ENCODE data around the gene ID2. TPM values are rescaled to one million over a fixed set of nuclear protein-coding genes. Genes with fewer than 3 reads are reported as not detected.

The ID2 gene
- total and polyA plus RNA-seq, 2 of the 13 experiments (the other 11 are each of a cell fraction or from before 2014, with no cell fraction given): 214 to 719 TPM

DNA sequence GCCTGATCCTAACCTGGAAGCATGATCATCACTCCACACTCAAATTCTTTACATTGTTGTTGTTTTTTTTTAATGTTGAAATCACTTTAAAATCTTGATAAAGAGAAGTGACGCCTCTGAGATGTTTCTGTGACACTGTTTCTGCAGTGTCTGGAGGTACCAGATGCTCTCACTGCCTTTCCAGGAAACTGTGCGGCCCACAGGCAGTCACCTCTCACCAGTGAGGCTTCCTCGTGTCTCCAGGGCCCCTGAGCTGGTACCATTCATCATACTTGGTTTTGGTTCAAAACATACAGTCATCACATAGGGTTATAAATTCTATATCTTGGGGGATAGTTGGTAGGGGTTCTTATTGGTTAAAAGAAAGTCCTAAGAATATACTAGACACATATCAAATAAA is 10.1 kb upstream of the ID2 start (continued):
- no peak for TF ChIP-seq ZNF737 (CRISPR knock-in tag; IDR thresholded peaks at IDR 0.05; ENCODE audit: borderline replicate concordance)
- TF ChIP-seq, protein P1, sequence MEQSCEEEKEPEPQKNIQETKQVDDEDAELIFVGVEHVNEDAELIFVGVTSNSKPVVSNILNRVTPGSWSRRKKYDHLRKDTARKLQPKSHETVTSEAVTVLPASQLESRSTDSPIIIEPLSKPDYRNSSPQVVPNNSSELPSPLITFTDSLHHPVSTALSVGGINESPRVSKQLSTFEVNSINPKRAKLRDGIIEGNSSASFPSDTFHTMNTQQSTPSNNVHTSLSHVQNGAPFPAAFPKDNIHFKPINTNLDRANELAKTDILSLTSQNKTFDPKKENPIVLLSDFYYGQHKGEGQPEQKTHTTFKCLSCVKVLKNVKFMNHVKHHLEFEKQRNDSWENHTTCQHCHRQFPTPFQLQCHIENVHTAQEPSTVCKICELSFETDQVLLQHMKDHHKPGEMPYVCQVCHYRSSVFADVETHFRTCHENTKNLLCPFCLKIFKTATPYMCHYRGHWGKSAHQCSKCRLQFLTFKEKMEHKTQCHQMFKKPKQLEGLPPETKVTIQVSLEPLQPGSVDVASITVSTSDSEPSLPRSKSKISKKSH (CRISPR knock-in tag; IDR thresholded peaks at IDR 0.05; ENCODE audit: borderline replicate concordance): no peak
- TF ChIP-seq ZMYM3 (CRISPR knock-in tag; IDR thresholded peaks at IDR 0.05): no peak

DNA sequence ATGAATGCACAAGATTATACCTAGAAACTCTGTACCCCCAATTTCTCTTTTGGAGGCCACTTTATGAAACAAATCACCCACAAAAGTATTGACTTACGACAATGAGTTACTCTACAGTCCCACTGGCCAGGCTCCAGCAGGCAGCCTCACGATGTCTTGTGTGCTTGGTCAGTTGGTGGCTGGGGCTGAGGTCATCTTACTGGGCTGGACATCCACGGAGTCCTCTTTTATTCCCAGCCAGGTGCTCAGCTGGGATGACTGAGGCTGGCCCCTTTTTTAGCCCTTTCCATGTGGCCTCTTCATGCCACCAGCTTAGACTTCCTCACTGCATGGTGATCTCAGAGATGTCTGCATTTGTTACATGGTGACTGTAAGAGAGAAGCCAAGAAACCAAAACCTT is 8.9 kb upstream of the ID2 start:
- H2AFZ ChIP-seq (ENCODE audit: low read length): no peak overlapping the region
- no peaks in the 10 kb centered on the region for H3K36me3 ChIP-seq (replicated peaks in 1 of 2; ENCODE audit: control insufficient read depth in 1 of 2, insufficient read depth in 2 of 2, low read length in 2 of 2)
- in situ Hi-C loops (cut with HindIII; ENCODE audit: extremely low pct_ligation_motif_present, low pct_unique_long_range_greater_than_20kb) (no loop called here), intact Hi-C loops (cut with micrococcal nuclease; ENCODE audit: unreplicated experiment) (no loop called here)
- no peak for FAIRE-seq
- H3K79me2 ChIP-seq (ENCODE audit: insufficient read depth, low read length): no peaks in the 10 kb centered on the region
- no peak overlapping the region for H3K4me2 ChIP-seq (ENCODE audit: low read depth, low read length)
- no peaks in the 10 kb centered on the region for H3K27me3 ChIP-seq (ENCODE audit: control insufficient read depth in 1 of 2, insufficient read depth in 2 of 2, low read length in 2 of 2)
- no peak for DNase-seq (ENCODE audit: low spot score)
- CTCF ChIA-PET (ENCODE audit: low intra/inter-chr PET ratio, low total read pairs): no interaction called here
- no peak for ATAC-seq
- H3K27ac ChIP-seq (ENCODE audit: extremely low read length, insufficient read depth, low read length): no peak overlapping the region
- BruUV-seq (replicated peaks): no TSS peak
- H3K4me3 ChIP-seq (replicated peaks in 1 of 3; ENCODE audit: insufficient read depth in 1 of 3, low read depth in 2 of 3, low read length in 3 of 3): no peak overlapping the region
- 52% methylated on average over 3 of the region's 3 CpGs for WGBS (ENCODE audit: low lambda C conversion rate)
- peaks cover 44% of the 10 kb centered on the region for H3K4me1 ChIP-seq (ENCODE audit: insufficient read depth, low read length)
- no peaks in the 10 kb centered on the region for H4K20me1 ChIP-seq (ENCODE audit: insufficient read depth, low read length)
- no peak overlapping the region for H3K9ac ChIP-seq (ENCODE audit: insufficient read depth, low read depth, low read length)
- TF ChIP-seq ZNF33B (CRISPR knock-in tag; IDR thresholded peaks at IDR 0.05) (no peak), HOXA3 (CRISPR knock-in tag; IDR thresholded peaks at IDR 0.05) (no peak)
- POLR2A ChIA-PET: interaction anchor here (1.1 to 1.6 kb wide), 2 partner anchors 9 to 46 kb away, joined by 3 to 5 read pairs; partner anchors contain the start of gene ID2
- H3K9me3 ChIP-seq (ENCODE audit: low read length): peaks cover 20% of the 10 kb centered on the region

DNA sequence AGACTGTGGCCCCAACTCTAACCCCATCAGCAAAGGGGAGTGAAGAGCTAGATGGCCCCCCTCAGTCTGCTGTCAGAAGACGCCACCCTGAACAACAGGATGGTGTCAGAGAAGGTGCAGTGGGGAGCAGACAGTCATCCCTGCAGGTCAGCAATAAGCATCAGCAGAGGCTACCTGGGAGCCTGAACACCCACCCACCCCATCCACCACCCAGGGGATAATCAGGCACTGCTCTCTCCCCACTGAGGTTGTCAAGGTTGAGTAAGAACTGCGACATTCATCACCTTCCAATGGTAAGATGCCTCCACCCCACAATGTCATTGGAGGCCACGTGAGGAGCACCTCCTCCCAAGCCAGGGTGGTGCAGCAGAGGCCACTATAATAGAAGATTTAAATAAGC is 8.5 kb upstream of the ID2 start:
- in situ Hi-C loops (cut with HindIII; ENCODE audit: extremely low pct_ligation_motif_present, low pct_unique_long_range_greater_than_20kb) (no loop called here), intact Hi-C loops (cut with micrococcal nuclease; ENCODE audit: unreplicated experiment) (no loop called here)
- Histone ChIP-seq H3K79me2 (ENCODE audit: insufficient read depth, low read length) (no peaks in the 10 kb centered on the region), H2AFZ (ENCODE audit: low read length) (no peak overlapping the region), H3K4me2 (ENCODE audit: low read depth, low read length) (no peak overlapping the region), H3K9ac (ENCODE audit: insufficient read depth, low read depth, low read length) (no peak overlapping the region), H4K20me1 (ENCODE audit: insufficient read depth, low read length) (no peaks in the 10 kb centered on the region), H3K9me3 (ENCODE audit: low read length) (peaks cover 20% of the 10 kb centered on the region), H3K4me3 (replicated peaks in 1 of 3; ENCODE audit: insufficient read depth in 1 of 3, low read depth in 2 of 3, low read length in 3 of 3) (no peak overlapping the region), H3K36me3 (replicated peaks in 1 of 2; ENCODE audit: control insufficient read depth in 1 of 2, insufficient read depth in 2 of 2, low read length in 2 of 2) (no peaks in the 10 kb centered on the region), H3K4me1 (ENCODE audit: insufficient read depth, low read length) (peaks cover 45% of the 10 kb centered on the region), H3K27ac (ENCODE audit: extremely low read length, insufficient read depth, low read length) (no peak overlapping the region), H3K27me3 (ENCODE audit: control insufficient read depth in 1 of 2, insufficient read depth in 2 of 2, low read length in 2 of 2) (no peaks in the 10 kb centered on the region)
- BruUV-seq (replicated peaks): no TSS peak
- POLR2A ChIA-PET: interaction anchor here (1.1 kb wide), 1 partner anchor 46 kb away, joined by 3 read pairs; no protein-coding TSS in a partner anchor
- no peak for DNase-seq (ENCODE audit: low spot score)
- CTCF ChIA-PET (ENCODE audit: low intra/inter-chr PET ratio, low total read pairs): no interaction called here
- FAIRE-seq: no peak
- 90% methylated on average over 3 of the region's 3 CpGs for WGBS (ENCODE audit: low lambda C conversion rate)
- ATAC-seq: no peak
- TF ChIP-seq, protein P2, sequence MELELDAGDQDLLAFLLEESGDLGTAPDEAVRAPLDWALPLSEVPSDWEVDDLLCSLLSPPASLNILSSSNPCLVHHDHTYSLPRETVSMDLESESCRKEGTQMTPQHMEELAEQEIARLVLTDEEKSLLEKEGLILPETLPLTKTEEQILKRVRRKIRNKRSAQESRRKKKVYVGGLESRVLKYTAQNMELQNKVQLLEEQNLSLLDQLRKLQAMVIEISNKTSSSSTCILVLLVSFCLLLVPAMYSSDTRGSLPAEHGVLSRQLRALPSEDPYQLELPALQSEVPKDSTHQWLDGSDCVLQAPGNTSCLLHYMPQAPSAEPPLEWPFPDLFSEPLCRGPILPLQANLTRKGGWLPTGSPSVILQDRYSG (CRISPR knock-in tag; IDR thresholded peaks at IDR 0.05): no peak
- TF ChIP-seq, protein P3, sequence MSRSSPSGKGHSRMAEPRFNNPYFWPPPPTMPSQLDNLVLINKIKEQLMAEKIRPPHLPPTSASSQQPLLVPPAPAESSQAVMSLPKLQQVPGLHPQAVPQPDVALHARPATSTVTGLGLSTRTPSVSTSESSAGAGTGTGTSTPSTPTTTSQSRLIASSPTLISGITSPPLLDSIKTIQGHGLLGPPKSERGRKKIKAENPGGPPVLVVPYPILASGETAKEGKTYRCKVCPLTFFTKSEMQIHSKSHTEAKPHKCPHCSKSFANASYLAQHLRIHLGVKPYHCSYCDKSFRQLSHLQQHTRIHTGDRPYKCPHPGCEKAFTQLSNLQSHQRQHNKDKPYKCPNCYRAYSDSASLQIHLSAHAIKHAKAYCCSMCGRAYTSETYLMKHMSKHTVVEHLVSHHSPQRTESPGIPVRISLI (CRISPR knock-in tag; IDR thresholded peaks at IDR 0.05; ENCODE audit: borderline replicate concordance): no peak
- TF ChIP-seq ZNF703 (CRISPR knock-in tag; IDR thresholded peaks at IDR 0.05; ENCODE audit: borderline replicate concordance): no peak
- TF ChIP-seq MAFF (IDR thresholded peaks at IDR 0.05; ENCODE audit: low read depth, low read length): no peak
- no peak for TF ChIP-seq ZNF343 (CRISPR knock-in tag; IDR thresholded peaks at IDR 0.05)

Data from HepG2 (cell line).